H9 (cell line): ENCODE results near the gene MRPL53. TPM values are rescaled to one million over a fixed set of nuclear protein-coding genes. Genes with fewer than 3 reads are reported as not detected.
A peak's percentile ranks its signal among the peaks of the same experiment; 100 is the strongest.

Experiments used
- DNase-seq: peaks from one replicate; pipeline ENCODE4 v3.0.0-alpha.2; 2017
- H2AFZ ChIP-seq: one replicate; pipeline ENCODE4 v1.6.1; 2013; ENCODE audit warnings: mild to moderate bottlenecking, low read length, control low read depth, moderate library complexity
- H2AK5ac ChIP-seq: 2 replicates; pipeline ENCODE4 v1.6.1; 2013; ENCODE audit warnings: low read length, control low read depth, mixed read lengths; ENCODE audit not compliant: insufficient read length
- H2BK120ac ChIP-seq: one replicate; pipeline ENCODE4 v1.6.1; 2013; ENCODE audit warnings: low read depth, mild to moderate bottlenecking, low read length, control low read depth, inconsistent platforms; ENCODE audit not compliant: poor library complexity, severe bottlenecking
- H2BK12ac ChIP-seq: 2 replicates; pipeline ENCODE4 v1.6.1; 2013; ENCODE audit warnings: low read length, control low read depth, mixed read lengths, low read depth; ENCODE audit not compliant: insufficient read length
- H2BK15ac ChIP-seq: 2 replicates; pipeline ENCODE4 v1.6.1; 2013; ENCODE audit warnings: low read depth, low read length, control low read depth
- H2BK20ac ChIP-seq: one replicate; pipeline ENCODE4 v1.6.1; 2013; ENCODE audit warnings: low read depth, mild to moderate bottlenecking, low read length, control low read depth, inconsistent platforms; ENCODE audit not compliant: poor library complexity, severe bottlenecking
- H2BK5ac ChIP-seq: 2 replicates; pipeline ENCODE4 v1.6.1; 2013; ENCODE audit warnings: low read length, control low read depth, mixed read lengths; ENCODE audit not compliant: insufficient read length
- H3K14ac ChIP-seq: 2 replicates; pipeline ENCODE4 v1.6.1; 2013; ENCODE audit warnings: low read length, control low read depth; ENCODE audit not compliant: insufficient read depth
- H3K18ac ChIP-seq: 2 replicates; pipeline ENCODE4 v1.6.1; 2013; ENCODE audit warnings: low read depth, mild to moderate bottlenecking, mixed read lengths, low read length, control low read depth; ENCODE audit not compliant: insufficient read length
- H3K23ac ChIP-seq: 2 replicates; pipeline ENCODE4 v1.6.1; 2013; ENCODE audit warnings: low read length, control low read depth, mixed read lengths, low read depth; ENCODE audit not compliant: insufficient read length
- H3K23me2 ChIP-seq: 2 replicates; pipeline ENCODE4 v1.6.1; 2013; ENCODE audit warnings: low read depth, mild to moderate bottlenecking, mixed read lengths, low read length, control low read depth; ENCODE audit not compliant: insufficient read length, poor library complexity, severe bottlenecking
- H3K27ac ChIP-seq: 2 replicates; pipeline ENCODE4 v1.5.1; 2013; ENCODE audit warnings: low read length, control low read depth, mixed read lengths, low read depth; ENCODE audit not compliant: insufficient read length
- H3K27me3 ChIP-seq: 2 replicates; pipeline ENCODE4 v1.6.1; 2013; ENCODE audit warnings: low read length, control low read depth, inconsistent platforms; ENCODE audit not compliant: insufficient read depth
- H3K4ac ChIP-seq: 2 replicates; pipeline ENCODE4 v1.6.1; 2013; ENCODE audit warnings: low read depth, mild to moderate bottlenecking, control low read depth, inconsistent platforms, low read length, moderate library complexity
- H3K4me1 ChIP-seq: 2 replicates; pipeline ENCODE4 v1.6.1; 2013; ENCODE audit warnings: low read length, control low read depth, inconsistent platforms; ENCODE audit not compliant: insufficient read depth
- H3K4me2 ChIP-seq: 2 replicates; pipeline ENCODE4 v1.6.1; 2013; ENCODE audit warnings: low read length, control low read depth, mixed read lengths; ENCODE audit not compliant: insufficient read length, insufficient read depth
- H3K56ac ChIP-seq: 2 replicates; pipeline ENCODE4 v1.6.1; 2013; ENCODE audit warnings: low read depth, mild to moderate bottlenecking, mixed read lengths, low read length, control low read depth; ENCODE audit not compliant: insufficient read length
- H3K79me1 ChIP-seq: 2 replicates; pipeline ENCODE4 v1.6.1; 2013; ENCODE audit warnings: low read depth, mild to moderate bottlenecking, moderate library complexity, low read length, control low read depth, inconsistent platforms; ENCODE audit not compliant: insufficient read depth, poor library complexity, severe bottlenecking
- H3K79me2 ChIP-seq: 2 replicates; pipeline ENCODE4 v1.6.1; 2013; ENCODE audit warnings: low read length, control low read depth, inconsistent platforms; ENCODE audit not compliant: insufficient read depth
- H3K9ac ChIP-seq: 2 replicates; pipeline ENCODE4 v1.6.1; 2013; ENCODE audit warnings: low read length, control low read depth, mixed read lengths; ENCODE audit not compliant: insufficient read length; ENCODE audit errors: extremely low read depth
- H3K9me3 ChIP-seq: one replicate; pipeline ENCODE4 v1.6.1; 2013; ENCODE audit warnings: low read depth, low read length, inconsistent platforms; ENCODE audit not compliant: control insufficient read depth
- H3T11ph ChIP-seq: one replicate; pipeline ENCODE4 v1.6.1; 2013; ENCODE audit warnings: mild to moderate bottlenecking, low read length, control low read depth, inconsistent platforms
- H4K20me1 ChIP-seq: one replicate; pipeline ENCODE4 v1.6.1; 2013; ENCODE audit not compliant: control insufficient read depth, insufficient read length, insufficient read depth
- H4K5ac ChIP-seq: 2 replicates; pipeline ENCODE4 v1.6.1; 2013; ENCODE audit warnings: low read depth, mild to moderate bottlenecking, mixed read lengths, low read length, control low read depth; ENCODE audit not compliant: insufficient read length
- H4K8ac ChIP-seq: replicated peaks from 2 replicates; pipeline ENCODE4 v1.6.1; 2013; ENCODE audit warnings: low read length, control low read depth, mixed read lengths, low read depth; ENCODE audit not compliant: insufficient read length
- H4K91ac ChIP-seq: 2 replicates; pipeline ENCODE4 v1.6.1; 2013; ENCODE audit warnings: low read depth, mild to moderate bottlenecking, moderate library complexity, mixed read lengths, low read length, control low read depth; ENCODE audit not compliant: insufficient read length
- H3K27ac Mint-ChIP-seq, 3 experiments: 2 replicates in 2 of 3; 3 replicates in 1 of 3; pipeline ENCODE4 v1.8.0; 2020 to 2021; ENCODE audit warnings: mixed read lengths in 3 of 3, mild to moderate bottlenecking in 1 of 3, moderate library complexity in 1 of 3
- H3K27me3 Mint-ChIP-seq: 2 replicates; pipeline ENCODE4 v1.8.0; 2021; ENCODE audit warnings: low read depth, mild to moderate bottlenecking, moderate library complexity, mixed read lengths
- H3K36me3 Mint-ChIP-seq, 3 experiments: 2 replicates in 2 of 3; 3 replicates in 1 of 3; pipeline ENCODE4 v1.8.0; 2020 to 2021; ENCODE audit warnings: low read depth in 3 of 3, mixed read lengths in 3 of 3; ENCODE audit not compliant: insufficient read depth in 1 of 3
- H3K4me1 Mint-ChIP-seq, 2 experiments: 2 replicates each; pipeline ENCODE4 v1.8.0; 2020; ENCODE audit warnings: mixed read lengths in 2 of 2
- H3K4me3 Mint-ChIP-seq, 2 experiments: 2 replicates in 1 of 2; 3 replicates in 1 of 2; pipeline ENCODE4 v1.8.0; 2020 to 2021; ENCODE audit warnings: mild to moderate bottlenecking in 2 of 2, mixed read lengths in 2 of 2, moderate library complexity in 1 of 2
- H3K9me3 Mint-ChIP-seq, 2 experiments: 2 replicates in 1 of 2; 3 replicates in 1 of 2; pipeline ENCODE4 v1.8.0; 2020; ENCODE audit warnings: mild to moderate bottlenecking in 2 of 2, mixed read lengths in 2 of 2, moderate library complexity in 1 of 2
- CTCF ChIP-seq: fragments of 200-600 bp; sonication (generic); conservative IDR thresholded peaks from 3 replicates; pipeline ENCODE4 v1.8.0; 2021; ENCODE audit warnings: antibody characterized with exemption, mild to moderate bottlenecking
- WGBS: extraction: QIAGEN DNeasy Blood & Tissue Kit; methylation state at CpG from one replicate; pipeline ENCODE4 v1.1.7; 2013; ENCODE audit warnings: missing lambda C conversion rate, low lambda C conversion rate, mixed read lengths; ENCODE audit not compliant: insufficient read length; ENCODE audit errors: extremely low coverage; 5-methylcytosine and 5-hydroxymethylcytosine counted together
- total RNA-seq: library from RNA; stranded (reverse); gene quantifications from 2 replicates; pipeline ENCODE4 v1.2.1, GENCODE V29; 2021

Gene MRPL53
- total RNA-seq, 1 experiment from 2014 or later, result 59.5 TPM

GRCh38 chr2:74439373-74439772, 33.1 kb downstream of the MRPL53 start:
- H3K27ac Mint-ChIP-seq, result peak overlapping the region in 2 of 3 experiments; percentile 14 to 55; a peak in 1 of 7 replicates
- Histone ChIP-seq H2BK12ac (no peak overlapping the region), H3K56ac (no peak overlapping the region), H3K9me3 (no peaks in the 10 kb centered on the region), H2AK5ac (no peak overlapping the region), H3K4me1 (peaks cover 3% of the 10 kb centered on the region; the same call in 1 of the 2 replicates), H3K79me1 (peaks cover 7% of the 10 kb centered on the region), H3K23me2 (peaks cover 11% of the 10 kb centered on the region), H3K27me3 (no peaks in the 10 kb centered on the region), H3K9ac (peak overlapping the region; percentile 5), H3T11ph (no peak overlapping the region), H2BK120ac (no peak overlapping the region), H4K8ac (no peak overlapping the region), H2BK15ac (no peak overlapping the region), H4K91ac (no peak overlapping the region), H2AFZ (no peak overlapping the region), H4K20me1 (no peaks in the 10 kb centered on the region), H3K4ac (no peak overlapping the region), H3K79me2 (peaks cover 21% of the 10 kb centered on the region; the same call in 1 of the 2 replicates), H3K27ac (no peak overlapping the region), H2BK5ac (no peak overlapping the region), H4K5ac (no peak overlapping the region), H3K18ac (no peak overlapping the region), H3K14ac (no peak overlapping the region; the same call in 1 of the 2 replicates), H3K23ac (no peak overlapping the region), H3K4me2 (peak overlapping the region; percentile 80), H2BK20ac (no peak overlapping the region)
- no peak for DNase-seq
- no peaks in the 10 kb centered on the region for H3K9me3 Mint-ChIP-seq
- peaks cover 11 to 32% (median 23%) of the 10 kb centered on the region in 3 experiments for H3K36me3 Mint-ChIP-seq
- no peak for TF ChIP-seq CTCF
- peaks cover 6% of the 10 kb centered on the region for H3K27me3 Mint-ChIP-seq
- H3K4me3 Mint-ChIP-seq, result peak overlapping the region; percentile 95 to 99
- no CpG with 5 or more reads among the region's 3 CpGs for WGBS
- peaks cover 31 to 43% of the 10 kb centered on the region in 2 experiments for H3K4me1 Mint-ChIP-seq
